Activated CD4-positive, alpha-beta T cell treated with anti-CD3 and anti-CD28 coated beads, Interleukin-2, Interleukin-4, amounts not matched to agents 100 ng/mL and 50 ng/mL, durations not matched to agents 16 hours and 8 hours (primary cell): Measurements from ENCODE around the gene TFDP1.

ENCODE experiments used
- DNase-seq: peaks from one replicate; pipeline ENCODE4 v3.0.0-alpha.2; 2020; ENCODE audit warnings: low spot score

TFDP1 gene

DNA sequence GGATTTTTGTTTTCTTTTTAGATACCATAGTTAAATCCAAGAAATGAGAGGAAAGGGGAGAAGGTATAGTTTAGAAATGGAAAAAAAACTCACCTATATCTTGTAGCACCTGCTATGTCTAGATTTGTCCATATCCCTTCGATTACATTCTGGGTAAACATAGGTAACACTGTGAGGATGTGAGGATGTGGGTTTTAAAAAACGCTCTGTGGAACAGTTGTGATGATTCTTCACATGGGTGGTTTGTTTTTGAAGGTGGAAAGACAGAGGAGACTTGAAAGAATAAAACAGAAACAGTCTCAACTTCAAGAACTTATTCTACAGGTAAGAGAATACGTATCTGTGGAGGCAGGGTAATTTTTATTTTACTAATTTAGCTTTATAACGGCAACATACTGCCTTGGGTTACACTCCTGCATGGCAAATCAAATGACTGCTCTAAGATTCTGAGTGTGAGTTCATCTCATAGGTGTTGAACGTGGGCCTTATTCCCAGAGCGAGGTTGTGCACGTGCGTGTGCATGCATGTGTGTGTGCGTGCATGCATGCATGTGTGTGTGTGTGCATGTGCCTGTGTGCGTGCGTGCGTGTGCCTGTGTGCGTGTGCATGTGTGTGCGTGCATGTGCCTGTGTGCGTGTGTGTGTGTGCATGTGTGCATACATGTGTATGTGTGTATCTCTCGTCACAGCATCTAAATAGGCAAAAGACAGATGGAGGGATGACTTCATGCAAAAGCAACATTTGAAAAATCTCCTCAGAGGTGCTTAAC, 49.9 kb downstream of the TFDP1 start:
- no peak for DNase-seq

- no peak for DNase-seq
Observed at GRCh38 chr13:113635048-113635420, 50.5 kb downstream of the TFDP1 start.

GRCh38 chr13:113635709-113636108, 51.2 kb downstream of the TFDP1 start:
- no peak for DNase-seq

- DNase-seq = no peak
Observed at GRCh38 chr13:113636266-113636963, 51.9 kb downstream of the TFDP1 start.

- no peak for DNase-seq
Observed at GRCh38 chr13:113637262-113638160, 53.0 kb downstream of the TFDP1 start.

- DNase-seq = no peak
Observed at GRCh38 chr13:113638173-113638746, 53.7 kb downstream of the TFDP1 start.

DNA sequence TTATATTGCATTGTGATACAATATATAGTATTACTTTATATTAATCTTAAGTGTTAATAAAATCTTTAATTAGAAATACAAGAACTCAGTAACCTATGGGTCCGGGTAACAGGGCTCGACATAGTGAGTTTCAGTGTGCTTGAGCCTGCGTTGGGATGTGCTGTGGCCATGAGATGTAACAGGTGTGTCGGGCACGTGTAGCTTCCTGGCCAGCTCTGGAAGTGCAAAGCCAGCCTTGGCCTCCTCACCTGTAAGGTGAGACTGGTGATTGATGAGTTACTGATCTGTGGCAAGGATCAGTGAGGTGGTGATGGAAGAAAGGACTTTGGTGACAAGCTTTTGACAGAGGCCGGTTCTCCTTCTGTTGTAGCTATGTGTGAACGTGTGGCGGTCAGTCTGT, 54.3 kb downstream of the TFDP1 start:
- no peak for DNase-seq

DNA sequence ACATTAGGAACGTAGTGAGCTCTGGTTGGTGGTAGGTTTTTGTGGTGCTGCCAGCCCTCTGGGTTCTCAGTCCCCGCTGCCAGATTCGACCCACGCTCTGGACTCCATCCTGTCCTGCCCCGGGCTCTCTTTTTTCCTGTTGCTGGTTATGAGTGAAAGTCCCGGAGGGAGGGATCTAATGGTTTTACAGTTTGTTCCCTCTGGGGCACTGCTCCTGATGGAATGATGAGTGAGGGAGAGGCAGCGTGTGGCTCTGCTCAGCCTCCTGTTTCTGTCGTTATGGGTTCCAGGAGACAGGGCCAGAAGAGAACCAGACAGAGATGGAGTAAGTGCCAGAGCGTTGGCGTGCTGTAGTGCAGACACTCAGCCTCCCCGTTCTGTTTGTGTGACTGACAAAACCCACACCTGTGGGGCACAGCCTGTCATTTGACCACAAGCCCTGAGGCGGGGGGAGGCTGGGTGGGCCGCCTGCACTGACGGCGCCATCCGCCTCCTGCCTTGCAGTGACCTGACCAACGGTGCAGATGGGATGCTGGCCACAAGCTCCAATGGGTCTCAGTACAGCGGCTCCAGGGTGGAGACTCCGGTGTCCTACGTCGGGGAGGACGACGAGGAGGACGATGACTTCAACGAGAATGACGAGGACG, 55.2 kb downstream of the TFDP1 start:
- no peak for DNase-seq

- DNase-seq = no peak
Observed at GRCh38 chr13:113641426-113641825, 56.9 kb downstream of the TFDP1 start.

GRCh38 chr13:113642563-113642962, 58.0 kb downstream of the TFDP1 start:
- DNase-seq = no peak

DNA sequence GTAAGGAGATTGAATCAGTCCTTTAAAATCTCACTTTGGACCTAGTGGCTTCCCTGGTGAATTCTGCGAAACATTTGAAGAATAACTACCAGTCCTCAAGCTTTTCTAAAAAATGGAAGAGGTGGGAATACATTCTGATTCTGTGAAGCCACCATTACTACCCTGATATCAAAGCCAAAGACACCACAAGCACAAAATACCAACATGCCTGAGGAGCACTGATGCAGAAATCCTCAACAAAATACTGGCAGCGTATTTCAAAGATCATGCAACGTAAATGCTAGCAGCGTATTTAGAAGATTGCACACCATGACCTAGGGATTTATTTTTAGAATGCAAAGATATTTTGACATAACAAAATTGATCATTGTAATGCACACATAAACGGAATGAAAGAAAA, 59.0 kb downstream of the TFDP1 start:
- DNase-seq = no peak

- no peak for DNase-seq
Observed at GRCh38 chr13:113644800-113645199, 60.2 kb downstream of the TFDP1 start.

- DNase-seq = no peak
Observed at GRCh38 chr13:113645329-113645728, 60.8 kb downstream of the TFDP1 start.

- DNase-seq = no peak
Observed at GRCh38 chr13:113646376-113646775, 61.8 kb downstream of the TFDP1 start.

DNA sequence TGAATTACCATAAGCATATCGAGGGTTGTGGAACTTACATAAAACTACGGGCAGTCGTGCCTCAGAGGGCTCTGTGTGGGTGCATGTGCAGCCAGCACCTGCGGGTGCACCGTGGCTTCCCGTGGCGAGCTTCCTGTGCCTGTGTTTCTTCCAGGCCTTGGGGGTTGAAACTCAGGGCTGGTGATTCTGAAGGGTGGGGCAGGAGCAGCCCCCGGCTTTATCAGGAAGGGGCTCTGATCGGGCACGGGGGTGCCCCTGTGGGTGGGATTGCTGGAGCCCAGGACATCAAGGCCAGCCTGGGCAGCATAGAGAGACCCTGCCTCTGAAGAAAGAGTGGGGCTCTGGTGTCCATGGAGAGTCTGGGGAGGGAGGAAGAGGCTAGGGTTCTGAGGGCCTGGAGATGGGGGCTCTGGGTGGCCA, 62.4 kb downstream of the TFDP1 start:
- DNase-seq = no peak

DNA sequence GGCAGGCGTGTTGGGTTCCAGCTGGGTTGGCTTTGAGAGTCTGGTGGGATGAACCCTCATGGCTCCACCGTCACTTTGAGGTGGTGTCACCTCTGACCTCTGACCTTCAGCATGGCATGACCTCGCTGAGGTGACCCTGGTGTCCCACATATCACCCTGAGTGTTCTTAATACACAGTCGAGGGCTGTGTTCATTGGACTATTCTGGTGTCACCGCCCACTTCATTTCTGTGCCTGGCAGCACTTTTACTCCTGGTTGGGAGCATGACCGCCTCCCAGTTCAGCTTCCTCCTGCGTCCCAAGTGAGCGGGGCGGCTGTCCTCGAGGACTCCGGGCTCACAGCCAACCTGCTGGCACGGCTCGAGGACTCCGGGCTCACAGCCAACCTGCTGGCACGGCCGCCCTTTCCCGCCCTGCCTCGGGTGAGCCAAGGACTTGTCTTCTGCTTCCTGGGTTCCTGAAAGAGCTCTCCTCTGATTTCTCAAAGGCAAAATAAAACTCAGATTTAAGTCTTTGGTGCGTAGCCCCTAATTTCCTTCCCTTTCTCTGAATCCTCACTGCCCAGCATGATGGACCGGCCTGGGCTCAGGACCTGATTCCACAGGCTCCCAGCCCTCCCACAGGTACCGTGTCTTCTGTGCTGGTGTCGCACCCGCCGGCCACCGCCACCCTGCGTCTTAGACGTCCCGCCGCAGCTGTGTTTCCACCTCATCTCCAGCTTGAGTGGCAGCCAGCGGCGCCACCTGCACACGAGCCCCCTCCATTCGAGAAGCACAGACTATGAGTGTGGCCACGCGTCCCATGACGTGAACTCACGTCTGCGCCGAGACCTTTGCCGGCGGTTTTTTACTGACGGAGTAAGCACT, 63.0 kb downstream of the TFDP1 start:
- no peak for DNase-seq

DNA sequence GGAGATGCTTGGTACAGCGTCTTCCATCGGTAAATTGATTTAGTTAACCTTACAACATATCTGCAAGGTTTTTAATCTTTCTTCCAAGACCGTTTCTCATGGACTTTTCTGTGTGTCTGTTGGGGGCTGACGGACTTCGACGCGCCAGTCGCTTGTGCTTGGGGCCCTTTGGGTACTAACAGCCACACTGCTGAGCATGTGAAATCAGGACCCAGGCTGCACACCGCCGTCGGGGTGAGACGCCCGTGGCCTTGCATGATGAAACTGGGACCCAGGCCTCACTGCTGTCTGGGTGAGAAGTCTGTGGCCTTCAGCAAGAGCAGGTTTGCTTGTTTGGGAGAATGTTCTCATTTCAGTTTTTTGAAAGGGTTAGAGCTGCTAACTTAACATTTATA, 63.7 kb downstream of the TFDP1 start:
- DNase-seq = no peak

DNA sequence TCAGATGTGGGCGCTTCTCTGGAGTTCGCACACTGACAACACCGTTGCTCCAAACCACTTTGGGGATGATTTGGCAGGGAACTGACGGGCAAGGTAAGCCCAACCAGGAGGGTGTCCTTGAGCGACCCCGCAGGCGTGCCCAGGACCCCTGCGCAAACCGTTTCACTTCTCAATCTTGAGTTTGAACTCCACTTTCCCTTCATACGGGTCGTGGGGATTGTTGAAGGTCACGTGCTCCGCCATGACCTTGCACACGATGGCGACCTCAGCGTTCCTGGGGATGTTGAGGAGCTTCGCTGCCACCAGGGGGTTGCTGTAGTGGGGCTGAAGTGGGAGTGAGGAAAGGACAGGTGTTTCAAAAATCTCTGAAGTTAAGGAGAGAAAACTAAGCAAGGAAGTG, 64.7 kb downstream of the TFDP1 start:
- no peak for DNase-seq

GRCh38 chr13:113650275-113650674, 65.7 kb downstream of the TFDP1 start:
- DNase-seq = no peak

DNA sequence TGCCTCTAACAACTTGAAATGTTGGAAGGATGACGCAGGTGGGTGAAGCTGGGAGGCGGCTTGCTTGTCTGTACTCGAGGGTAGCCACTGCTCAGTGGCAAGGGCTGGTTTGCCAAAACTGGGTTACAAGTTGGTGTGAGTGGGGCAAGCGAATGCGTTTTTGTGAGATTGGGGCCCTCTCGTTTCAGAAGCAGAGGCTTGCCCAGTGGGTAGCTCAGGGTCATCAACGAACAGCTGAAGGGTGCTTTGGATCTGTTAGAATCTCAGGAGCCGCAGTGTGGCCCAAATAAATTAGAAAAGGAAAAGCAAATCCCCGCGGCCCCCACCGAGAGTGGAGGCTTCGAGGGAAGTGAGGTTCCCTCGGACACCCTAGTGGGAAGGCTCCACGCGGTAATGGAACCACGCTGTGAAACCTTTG, 66.2 kb downstream of the TFDP1 start:
- no peak for DNase-seq
